Measurements from ENCODE around the gene GGPS1.

- TF ChIP-seq POLR2A (IDR thresholded peaks at IDR 0.05): no peak
- TF ChIP-seq CTCF (IDR thresholded peaks at IDR 0.05): no peak
Observed at GRCh38 chr1:235375919-235376605, 47.7 kb downstream of the GGPS1 start.
